SK-N-SH (cell line): ENCODE results near the gene AFAP1L1. TPM values are rescaled to one million over a fixed set of nuclear protein-coding genes. Genes with fewer than 3 reads are reported as not detected.
A peak's percentile ranks its signal among the peaks of the same experiment; 100 is the strongest.

Experiments used
- CTCF ChIA-PET: fragments of 300-600, 350-600 bp; formaldehyde crosslinking; extraction: SDS; loops from one replicate; lab custom pipeline; 2021; lab: Yijun Ruan, JAX
- POLR2A ChIA-PET: fragments of 350-600 bp; sonication (Branson Sonifier 250); formaldehyde crosslinking; extraction: SDS; loops from one replicate; lab custom pipeline; 2020; ENCODE audit warnings: antibody characterized with exemption, inconsistent platforms; lab: Yijun Ruan, JAX
- DNase-seq: peaks from one replicate; pipeline ENCODE4 v3.0.0; 2012
- H2AFZ ChIP-seq: fragments of 200-600 bp; sonication (generic); 2 replicates; pipeline ENCODE4 v1.8.1; 2016; ENCODE audit warnings: antibody characterized with exemption, mild to moderate bottlenecking, low read depth
- H3F3A ChIP-seq: fragments of 200-600 bp; sonication (generic); replicated peaks from 2 replicates; pipeline ENCODE3; 2016; ENCODE audit warnings: antibody characterized with exemption, mild to moderate bottlenecking; ENCODE audit not compliant: insufficient read depth
- H3K27ac ChIP-seq, 2 experiments: fragments of 200-500 bp in 1 of 2; fragments of 200-600 bp in 1 of 2; sonication (Bioruptor generic) in 1 of 2; sonication (generic), shearing (Covaris generic) in 1 of 2; 2 replicates each; pipeline versions ENCODE4 v1.5.1 to v1.6.1; 2014 to 2016; ENCODE audit warnings: low read depth in 2 of 2, inconsistent platforms in 1 of 2, low read length in 1 of 2, mild to moderate bottlenecking in 1 of 2, mixed read lengths in 1 of 2
- H3K27me3 ChIP-seq: fragments of 200-600 bp; sonication (generic), shearing (Covaris generic); 2 replicates; pipeline ENCODE4 v1.6.1; 2016; ENCODE audit warnings: mixed run types; ENCODE audit not compliant: insufficient read depth
- H3K36me3 ChIP-seq, 2 experiments: fragments of 200-500 bp in 1 of 2; fragments of 200-600 bp in 1 of 2; sonication (Bioruptor generic) in 1 of 2; sonication (generic) in 1 of 2; replicated peaks in 1 of 2; 2 replicates each; pipeline versions ENCODE3 to v1.5.1; 2014 to 2016; ENCODE audit warnings: low read length in 1 of 2, mild to moderate bottlenecking in 1 of 2; ENCODE audit not compliant: insufficient read depth in 2 of 2, control insufficient read depth in 1 of 2
- H3K4me1 ChIP-seq, 2 experiments: fragments of 200-500 bp in 1 of 2; fragments of 200-600 bp in 1 of 2; sonication (Bioruptor generic) in 1 of 2; sonication (generic), shearing (Covaris generic) in 1 of 2; 2 replicates each; pipeline versions ENCODE4 v1.5.1 to v1.6.1; 2014 to 2016; ENCODE audit warnings: low read depth in 1 of 2, low read length in 1 of 2, mixed run types in 1 of 2; ENCODE audit not compliant: insufficient read depth in 2 of 2, control insufficient read depth in 1 of 2
- H3K4me2 ChIP-seq: fragments of 200-600 bp; sonication (generic), shearing (Covaris generic); 2 replicates; pipeline ENCODE4 v1.6.1; 2017; ENCODE audit warnings: mixed run types
- H3K4me3 ChIP-seq, 2 experiments: fragments of 200-500 bp in 1 of 2; fragments of 200-600 bp in 1 of 2; sonication (Bioruptor generic) in 1 of 2; sonication (generic), shearing (Covaris generic) in 1 of 2; 2 replicates each; pipeline versions ENCODE4 v1.5.1 to v1.8.1; 2014 to 2016; ENCODE audit warnings: low read depth in 2 of 2, inconsistent platforms in 1 of 2, low read length in 1 of 2, mild to moderate bottlenecking in 1 of 2, mixed read lengths in 1 of 2, moderate library complexity in 1 of 2
- H3K79me2 ChIP-seq: fragments of 200-600 bp; sonication (generic); 2 replicates; pipeline ENCODE4 v1.8.1; 2017; ENCODE audit warnings: mild to moderate bottlenecking; ENCODE audit not compliant: insufficient read depth
- H3K9ac ChIP-seq: fragments of 200-600 bp; sonication (generic); 2 replicates; pipeline ENCODE4 v1.6.1; 2017; ENCODE audit warnings: mixed run types
- H3K9me2 ChIP-seq: fragments of 200-600 bp; sonication (generic); 2 replicates; pipeline ENCODE4 v1.6.1; 2017; ENCODE audit warnings: mixed run types
- H3K9me3 ChIP-seq: fragments of 200-600 bp; sonication (generic); 2 replicates; pipeline ENCODE4 v1.6.1; 2017; ENCODE audit warnings: mixed run types, mild to moderate bottlenecking, moderate library complexity
- H4K20me1 ChIP-seq: fragments of 200-600 bp; sonication (generic); 2 replicates; pipeline ENCODE4 v1.6.1; 2017; ENCODE audit warnings: mild to moderate bottlenecking, mixed run types; ENCODE audit not compliant: insufficient read depth
- EP300 ChIP-seq, 2 experiments: IDR thresholded peaks; 2 replicates each; pipeline versions ENCODE4 v1.4.0 to v1.6.1; 2012; ENCODE audit warnings: borderline replicate concordance in 1 of 2, low read depth in 1 of 2, low read length in 1 of 2
- FOSL2 ChIP-seq: IDR thresholded peaks from 2 replicates; pipeline ENCODE4 v1.4.0; 2012; ENCODE audit warnings: low read depth, mild to moderate bottlenecking, moderate library complexity, borderline replicate concordance
- FOXJ3 ChIP-seq: sonication (generic); formaldehyde crosslinking; IDR thresholded peaks from 2 replicates; pipeline ENCODE4 v1.5.1; 2020; ENCODE audit warnings: mild to moderate bottlenecking, missing genetic modification reagents
- FOXM1 ChIP-seq: IDR thresholded peaks from 2 replicates; pipeline ENCODE4 v1.4.0; 2012; ENCODE audit warnings: low read depth, mild to moderate bottlenecking
- GABPA ChIP-seq: IDR thresholded peaks from 2 replicates; pipeline ENCODE4 v1.4.0; 2012; ENCODE audit warnings: low read depth, mild to moderate bottlenecking
- IRF3 ChIP-seq: fragments of 150-350 bp; IDR thresholded peaks from 2 replicates; pipeline ENCODE4 v1.6.1; 2016; ENCODE audit warnings: mild to moderate bottlenecking, low read depth, low read length
- MEF2A ChIP-seq: IDR thresholded peaks from 2 replicates; pipeline ENCODE4 v1.4.0; 2012; ENCODE audit warnings: low read depth, borderline replicate concordance
- NFIC ChIP-seq: IDR thresholded peaks from 2 replicates; pipeline ENCODE4 v1.4.0; 2012; ENCODE audit warnings: borderline replicate concordance
- NRF1 ChIP-seq: IDR thresholded peaks from 2 replicates; pipeline ENCODE4 v1.6.1; 2012; ENCODE audit warnings: low read depth, mild to moderate bottlenecking, low read length
- PBX3 ChIP-seq: IDR thresholded peaks from 2 replicates; pipeline ENCODE4; 2012
- POLR2AphosphoS5 ChIP-seq: IDR thresholded peaks from 2 replicates; pipeline ENCODE4 v1.6.1; 2012; ENCODE audit warnings: low read depth, low read length
- RAD21 ChIP-seq: IDR thresholded peaks from 2 replicates; pipeline ENCODE4 v1.6.1; 2012; ENCODE audit warnings: mild to moderate bottlenecking, low read length
- REST ChIP-seq: IDR thresholded peaks from 2 replicates; pipeline ENCODE4 v1.6.1; 2012; ENCODE audit warnings: mild to moderate bottlenecking, low read depth, low read length, moderate library complexity
- RFX5 ChIP-seq: IDR thresholded peaks from 2 replicates; pipeline ENCODE4 v1.6.1; 2012; ENCODE audit warnings: mild to moderate bottlenecking, improper control_type of control experiment, low read length
- SMC3 ChIP-seq: IDR thresholded peaks from 2 replicates; pipeline ENCODE4 v1.6.1; 2012; ENCODE audit warnings: low read depth, low read length, improper control_type of control experiment
- TCF12 ChIP-seq: IDR thresholded peaks from 2 replicates; pipeline ENCODE4 v1.4.0; 2012
- TEAD4 ChIP-seq: IDR thresholded peaks from 2 replicates; pipeline ENCODE4 v1.4.0; 2012; ENCODE audit warnings: mild to moderate bottlenecking, borderline replicate concordance; ENCODE audit not compliant: insufficient read depth
- USF2 ChIP-seq: fragments of 150-350 bp; IDR thresholded peaks from 2 replicates; pipeline ENCODE4 v1.6.1; 2017; ENCODE audit warnings: antibody characterized with exemption, low read length, low read depth, borderline replicate concordance
- YY1 ChIP-seq: IDR thresholded peaks from 2 replicates; pipeline ENCODE4 v1.4.0; 2012; ENCODE audit warnings: low read depth, mild to moderate bottlenecking
- WGBS: methylation state at CpG from one replicate; pipeline ENCODE4 v1.1.6; 2017; ENCODE audit warnings: low lambda C conversion rate; 5-methylcytosine and 5-hydroxymethylcytosine counted together
- polyA plus RNA-seq, 3 experiments: library from polyadenylated mRNA; depleted of rRNA; stranded (reverse); fragments of >200 nt; gene quantifications; 2 replicates each; pipeline ENCODE4 v1.2.3, GENCODE V29; 2012

AFAP1L1 gene
- polyA plus RNA-seq, 1 of the 3 experiments (the other 2 are of a cell fraction): 0.82 TPM

GRCh38 chr5:149257889-149258705 lies 13.6 kb upstream of the AFAP1L1 start:
- WGBS: 55% methylated on average over 10 of the region's 10 CpGs
- DNase-seq: no peak

More at GRCh38 chr5:149257889-149258705, 13.6 kb upstream of the AFAP1L1 start:
- Histone ChIP-seq H4K20me1 (no peaks in the 10 kb centered on the region), H3K36me3 (no peaks in the 10 kb centered on the region), H2AFZ (no peak overlapping the region), H3K9ac (no peak overlapping the region), H3F3A (no peaks in the 10 kb centered on the region), H3K9me2 (no peaks in the 10 kb centered on the region), H3K27me3 (no peaks in the 10 kb centered on the region), H3K4me2 (no peak overlapping the region), H3K4me3 (no peak overlapping the region), H3K4me1 (no peaks in the 10 kb centered on the region), H3K27ac (peak overlapping the region in 1 of 2 experiments; percentile 29; a peak in 1 of 4 replicates), H3K79me2 (no peaks in the 10 kb centered on the region), H3K9me3 (no peaks in the 10 kb centered on the region)
- CTCF ChIA-PET: interaction anchor here (0.6 to 1.9 kb wide), 6 partner anchors 7 to 223 kb away, joined by 3 to 4 read pairs (median 4); partner anchors contain the start of gene ABLIM3
- POLR2A ChIA-PET: no interaction called here
- TF ChIP-seq RAD21: no peak
- no peak for TF ChIP-seq FOSL2
- no peak for TF ChIP-seq NRF1
- no peak for TF ChIP-seq POLR2AphosphoS5
- TF ChIP-seq TEAD4: no peak
- TF ChIP-seq FOXM1: no peak
- TF ChIP-seq RFX5: no peak
- no peak for TF ChIP-seq PBX3
- TF ChIP-seq MEF2A: no peak
- no peak for TF ChIP-seq NFIC
- TF ChIP-seq TCF12: no peak
- no peak for TF ChIP-seq REST
- TF ChIP-seq YY1: no peak
- no peak for TF ChIP-seq EP300 (IDR thresholded peaks at IDR 0.05; ENCODE audit: borderline replicate concordance in 1 of 2, low read depth in 1 of 2, low read length in 1 of 2)
- TF ChIP-seq IRF3: no peak
- no peak for TF ChIP-seq FOXJ3 (CRISPR knock-in tag)
- TF ChIP-seq USF2: no peak
- TF ChIP-seq GABPA: no peak
- TF ChIP-seq SMC3: no peak
